ENCODE measurements around the gene ZKSCAN8. TPM values are rescaled to one million over a fixed set of nuclear protein-coding genes. Genes with fewer than 3 reads are reported as not detected.

Gene ZKSCAN8
- total RNA-seq, 1 donor from 2014 or later: 8.7 TPM

- TF ChIP-seq CTCF (IDR thresholded peaks at IDR 0.05): no peak
Measured at GRCh38 chr6:28159029-28159607, 17.4 kb downstream of the ZKSCAN8 start.

GRCh38 chr6:28160233-28160632 lies 18.6 kb downstream of the ZKSCAN8 start:
- H3K27me3 ChIP-seq: no peaks in the 10 kb centered on the region
- no peak for TF ChIP-seq CTCF (IDR thresholded peaks at IDR 0.05)
- H3K36me3 ChIP-seq: peaks cover 18 to 31% of the 10 kb centered on the region in 2 donors
- H3K4me3 ChIP-seq: no peak overlapping the region
- intact Hi-C loops (cut with DNase I): no loop called here
- no peaks in the 10 kb centered on the region for H3K4me1 ChIP-seq
- no peak overlapping the region for H3K27ac ChIP-seq
- H3K9me3 ChIP-seq: no peaks in the 10 kb centered on the region
- no peak for DNase-seq (ENCODE audit: low spot score in 2 of 2)

More at GRCh38 chr6:28159029-28159607, 17.4 kb downstream of the ZKSCAN8 start:
- Histone ChIP-seq H3K36me3 (peaks cover 29 to 43% of the 10 kb centered on the region in 2 donors), H3K4me3 (no peak overlapping the region), H3K9me3 (no peaks in the 10 kb centered on the region), H3K27me3 (no peaks in the 10 kb centered on the region), H3K4me1 (no peaks in the 10 kb centered on the region), H3K27ac (no peak overlapping the region)
- intact Hi-C loops (cut with DNase I): no loop called here
- no peak for DNase-seq (ENCODE audit: low spot score in 2 of 2)

- H3K27ac ChIP-seq: no peak overlapping the region
- DNase-seq (ENCODE audit: low spot score in 2 of 2): peak in 1 of 2 donors; percentile 73
- intact Hi-C loops (cut with DNase I): no loop called here
- no peaks in the 10 kb centered on the region for H3K9me3 ChIP-seq
- peaks cover 6 to 18% of the 10 kb centered on the region in 2 donors for H3K36me3 ChIP-seq
- TF ChIP-seq CTCF (IDR thresholded peaks at IDR 0.05): no peak
- H3K27me3 ChIP-seq: no peaks in the 10 kb centered on the region
- H3K4me3 ChIP-seq: peak overlapping the region; percentile 56 to 63
- no peaks in the 10 kb centered on the region for H3K4me1 ChIP-seq
Measured at GRCh38 chr6:28161410-28162079, 19.9 kb downstream of the ZKSCAN8 start.

- DNase-seq (ENCODE audit: low spot score in 2 of 2): no peak
- no peak for TF ChIP-seq CTCF (IDR thresholded peaks at IDR 0.05)
- no peaks in the 10 kb centered on the region for H3K9me3 ChIP-seq
- H3K4me1 ChIP-seq: no peaks in the 10 kb centered on the region
- H3K27me3 ChIP-seq: no peaks in the 10 kb centered on the region
- H3K36me3 ChIP-seq: no peaks in the 10 kb centered on the region
- intact Hi-C loops (cut with DNase I): no loop called here
- no peak overlapping the region for H3K4me3 ChIP-seq
- no peak overlapping the region for H3K27ac ChIP-seq
Measured at GRCh38 chr6:28165563-28165962, 23.9 kb downstream of the ZKSCAN8 start.

GRCh38 chr6:28167068-28167467 lies 25.4 kb downstream of the ZKSCAN8 start:
- no peaks in the 10 kb centered on the region for H3K27me3 ChIP-seq
- TF ChIP-seq CTCF (IDR thresholded peaks at IDR 0.05): no peak
- intact Hi-C loops (cut with DNase I): no loop called here
- H3K36me3 ChIP-seq: no peaks in the 10 kb centered on the region
- H3K9me3 ChIP-seq: no peaks in the 10 kb centered on the region
- H3K27ac ChIP-seq: no peak overlapping the region
- no peak overlapping the region for H3K4me3 ChIP-seq
- DNase-seq (ENCODE audit: low spot score in 2 of 2): no peak
- H3K4me1 ChIP-seq: no peaks in the 10 kb centered on the region
